GM23338 (cell line): ENCODE results near the gene LRRC4. TPM values are rescaled to one million over a fixed set of nuclear protein-coding genes. Genes with fewer than 3 reads are reported as not detected.

ENCODE experiments used
- ATAC-seq: fragments of 200-7000 bp; cut with Tn5 transposase; 3 replicates; pipeline ENCODE4 v1.9.1; 2020
- DNase-seq: peaks from one replicate; pipeline ENCODE4 v3.0.0-alpha.2; 2015; ENCODE audit warnings: low spot score
- H2AFZ ChIP-seq: fragments of 200-600 bp; sonication (generic); 2 replicates; pipeline ENCODE4 v1.8.0; 2016; ENCODE audit warnings: antibody characterized with exemption, mild to moderate bottlenecking, moderate library complexity
- H3F3A ChIP-seq: fragments of 200-600 bp; sonication (generic); replicated peaks from 2 replicates; pipeline ENCODE4 v1.8.0; 2017; ENCODE audit warnings: antibody characterized with exemption, mixed run types, low read depth
- H3K27ac ChIP-seq: fragments of 200-600 bp; sonication (generic); 2 replicates; pipeline ENCODE4 v1.6.1; 2016; ENCODE audit warnings: low read depth
- H3K27me3 ChIP-seq: fragments of 200-600 bp; sonication (generic); 2 replicates; pipeline ENCODE4 v1.8.0; 2016; ENCODE audit warnings: mild to moderate bottlenecking, mixed run types, moderate library complexity; ENCODE audit not compliant: insufficient read depth
- H3K36me3 ChIP-seq: fragments of 200-600 bp; sonication (generic); 2 replicates; pipeline ENCODE4 v1.8.0; 2016; ENCODE audit warnings: mild to moderate bottlenecking; ENCODE audit not compliant: insufficient read depth
- H3K4me1 ChIP-seq: fragments of 200-600 bp; sonication (generic); 2 replicates; pipeline ENCODE4 v1.8.0; 2016; ENCODE audit warnings: mild to moderate bottlenecking, moderate library complexity; ENCODE audit not compliant: insufficient read depth
- H3K4me2 ChIP-seq: fragments of 200-600 bp; sonication (generic); 2 replicates; pipeline ENCODE4 v1.7.1; 2017; ENCODE audit warnings: mixed run types
- H3K4me3 ChIP-seq: fragments of 200-600 bp; sonication (generic); 2 replicates; pipeline ENCODE4 v1.6.1; 2016; ENCODE audit warnings: mixed run types
- H3K79me2 ChIP-seq: fragments of 200-600 bp; sonication (generic); replicated peaks from 2 replicates; pipeline ENCODE4 v1.8.0; 2017; ENCODE audit warnings: mild to moderate bottlenecking; ENCODE audit not compliant: insufficient read depth
- H3K9me2 ChIP-seq: fragments of 200-600 bp; sonication (generic); 2 replicates; pipeline ENCODE4 v1.8.0; 2017; ENCODE audit not compliant: insufficient read depth
- H4K20me1 ChIP-seq: fragments of 200-600 bp; sonication (generic); replicated peaks from 2 replicates; pipeline ENCODE4 v1.8.0; 2017; ENCODE audit warnings: mild to moderate bottlenecking; ENCODE audit not compliant: insufficient read depth
- H3K27ac Mint-ChIP-seq: 2 replicates; pipeline ENCODE4 v1.8.0; 2020; ENCODE audit warnings: inconsistent platforms, mild to moderate bottlenecking, moderate library complexity, mixed read lengths
- H3K27me3 Mint-ChIP-seq: 3 replicates; pipeline ENCODE4 v1.8.0; 2022; ENCODE audit warnings: low read depth, mild to moderate bottlenecking, moderate library complexity, mixed read lengths, inconsistent platforms; ENCODE audit not compliant: insufficient read depth, poor library complexity
- H3K36me3 Mint-ChIP-seq: 3 replicates; pipeline ENCODE4 v1.8.0; 2021; ENCODE audit warnings: low read depth, mild to moderate bottlenecking, inconsistent platforms, moderate library complexity, mixed read lengths
- H3K4me1 Mint-ChIP-seq: 3 replicates; pipeline ENCODE4 v1.8.0; 2020; ENCODE audit warnings: mild to moderate bottlenecking, inconsistent platforms, mixed read lengths
- H3K4me3 Mint-ChIP-seq: 3 replicates; pipeline ENCODE4 v1.8.0; 2021; ENCODE audit warnings: moderate library complexity, mild to moderate bottlenecking, inconsistent platforms, mixed read lengths
- H3K9me3 Mint-ChIP-seq: 3 replicates; pipeline ENCODE4 v1.8.0; 2020; ENCODE audit warnings: moderate library complexity, mild to moderate bottlenecking, inconsistent platforms, mixed read lengths
- CREB1 ChIP-seq: fragments of 250-450 bp; sonication (Bioruptor Pico); IDR thresholded peaks from 2 replicates; pipeline ENCODE4 v1.5.0; 2020; ENCODE audit warnings: low read depth, mild to moderate bottlenecking, moderate library complexity
- EZH2 ChIP-seq: fragments of 200-600 bp; sonication (generic); IDR thresholded peaks from one replicate; pipeline ENCODE4 v1.8.0; 2017; ENCODE audit warnings: antibody characterized with exemption, mild to moderate bottlenecking, low read depth; ENCODE audit not compliant: unreplicated experiment
- EZH2phosphoT487 ChIP-seq: fragments of 200-600 bp; sonication (generic); IDR thresholded peaks from one replicate; pipeline ENCODE4 v1.8.1; 2018; ENCODE audit warnings: antibody characterized with exemption; ENCODE audit not compliant: unreplicated experiment
- JUNB ChIP-seq: IDR thresholded peaks from one replicate; pipeline ENCODE4 v1.6.1; 2016; ENCODE audit warnings: antibody characterized with exemption; ENCODE audit not compliant: unreplicated experiment
- STAT1 ChIP-seq: IDR thresholded peaks from one replicate; pipeline ENCODE4 v1.6.1; 2016; ENCODE audit warnings: antibody characterized with exemption; ENCODE audit not compliant: unreplicated experiment
- ZNF331 ChIP-seq: fragments of 250-450 bp; sonication (Bioruptor Pico); IDR thresholded peaks from 2 replicates; pipeline ENCODE4 v1.5.0; 2020; ENCODE audit warnings: low read depth, mild to moderate bottlenecking, moderate library complexity
- polyA plus RNA-seq: library from polyadenylated mRNA; unstranded; fragments of >200 nt; fragmentation: Nextera tagmentation; extraction: Ambion mirVana; gene quantifications from 2 replicates; pipeline ENCODE4 v1.2.1, GENCODE V29; 2016
- total RNA-seq: library from RNA; depleted of rRNA; stranded (reverse); fragments of >200 nt; shearing (Covaris generic); gene quantifications from 2 replicates; pipeline ENCODE4 v1.2.3, GENCODE V29; 2014
- TF ChIP-seq, protein P1 (sequence below): IDR thresholded peaks from one replicate; pipeline ENCODE4 v1.6.1; 2018; ENCODE audit warnings: antibody characterized with exemption; ENCODE audit not compliant: unreplicated experiment
- TF ChIP-seq, protein P2 (sequence below): fragments of 250-450 bp; sonication (Bioruptor Pico); IDR thresholded peaks from 2 replicates; pipeline ENCODE4 v1.5.0; 2020; ENCODE audit warnings: mild to moderate bottlenecking, moderate library complexity

The LRRC4 gene
- total and polyA plus RNA-seq, 2 experiments from 2014 or later: 1.9 to 5.2 TPM

- H3K27me3 ChIP-seq: no peaks in the 10 kb centered on the region
- H4K20me1 ChIP-seq: no peaks in the 10 kb centered on the region
- peaks cover 14% of the 10 kb centered on the region for H3K27me3 Mint-ChIP-seq
- H3K27ac ChIP-seq: no peak overlapping the region
- H3K36me3 ChIP-seq: no peaks in the 10 kb centered on the region
- H3K79me2 ChIP-seq: no peaks in the 10 kb centered on the region
- TF ChIP-seq EZH2phosphoT487 (no peak), EZH2 (no peak), STAT1 (no peak), CREB1 (CRISPR knock-in tag) (no peak)
- no peak overlapping the region for H3K4me3 Mint-ChIP-seq
- peaks cover 27% of the 10 kb centered on the region for H3K4me1 Mint-ChIP-seq
- H3K4me3 ChIP-seq: no peak overlapping the region
- H3K27ac Mint-ChIP-seq: no peak overlapping the region
- H3K9me2 ChIP-seq: no peaks in the 10 kb centered on the region
- H2AFZ ChIP-seq: no peak overlapping the region
- no peaks in the 10 kb centered on the region for H3K4me1 ChIP-seq
- H3K9me3 Mint-ChIP-seq: no peaks in the 10 kb centered on the region
- H3K36me3 Mint-ChIP-seq: no peaks in the 10 kb centered on the region; the same call in 1 of the 3 replicates
- H3K4me2 ChIP-seq: no peak overlapping the region
- no peaks in the 10 kb centered on the region for H3F3A ChIP-seq
- no peak for ATAC-seq
- no peak for DNase-seq
Measured at GRCh38 chr7:128074736-128075135, 43.5 kb upstream of the LRRC4 start.

DNA sequence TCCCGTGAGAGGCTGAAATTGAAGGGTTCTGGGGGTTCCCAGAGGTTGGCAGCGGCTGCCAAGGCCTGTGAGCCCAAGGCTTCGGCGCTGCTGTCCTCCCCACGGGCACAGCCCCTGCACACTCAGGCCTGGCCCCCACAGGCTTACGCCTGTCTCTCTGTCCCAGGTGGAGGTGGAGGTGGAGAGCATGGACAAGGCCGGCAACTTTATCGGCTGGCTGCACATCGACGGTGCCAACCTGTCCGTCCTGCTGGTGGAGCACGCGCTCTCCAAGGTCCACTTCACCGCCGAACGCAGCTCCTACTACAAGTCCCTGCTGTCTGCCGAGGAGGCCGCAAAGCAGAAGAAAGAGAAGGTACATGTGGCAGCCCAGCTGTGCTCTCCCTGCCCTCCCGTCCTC lies 43.1 kb upstream of the LRRC4 start:
- Histone ChIP-seq H3K27ac (no peak overlapping the region), H4K20me1 (no peaks in the 10 kb centered on the region), H2AFZ (no peak overlapping the region), H3K4me1 (no peaks in the 10 kb centered on the region), H3K79me2 (no peaks in the 10 kb centered on the region), H3K27me3 (no peaks in the 10 kb centered on the region), H3K9me2 (no peaks in the 10 kb centered on the region), H3K36me3 (no peaks in the 10 kb centered on the region), H3F3A (no peaks in the 10 kb centered on the region), H3K4me2 (no peak overlapping the region), H3K4me3 (no peak overlapping the region)
- Mint-ChIP-seq H3K4me1 (peaks cover 27% of the 10 kb centered on the region), H3K27ac (no peak overlapping the region; the same call in 1 of the 2 replicates), H3K27me3 (peaks cover 14% of the 10 kb centered on the region), H3K4me3 (no peak overlapping the region), H3K36me3 (no peaks in the 10 kb centered on the region; the same call in 1 of the 3 replicates), H3K9me3 (no peaks in the 10 kb centered on the region)
- DNase-seq: no peak
- TF ChIP-seq STAT1 (no peak), JUNB (no peak), EZH2 (no peak), ZNF331 (CRISPR knock-in tag) (no peak), EZH2phosphoT487 (no peak)
- TF ChIP-seq, protein P1, sequence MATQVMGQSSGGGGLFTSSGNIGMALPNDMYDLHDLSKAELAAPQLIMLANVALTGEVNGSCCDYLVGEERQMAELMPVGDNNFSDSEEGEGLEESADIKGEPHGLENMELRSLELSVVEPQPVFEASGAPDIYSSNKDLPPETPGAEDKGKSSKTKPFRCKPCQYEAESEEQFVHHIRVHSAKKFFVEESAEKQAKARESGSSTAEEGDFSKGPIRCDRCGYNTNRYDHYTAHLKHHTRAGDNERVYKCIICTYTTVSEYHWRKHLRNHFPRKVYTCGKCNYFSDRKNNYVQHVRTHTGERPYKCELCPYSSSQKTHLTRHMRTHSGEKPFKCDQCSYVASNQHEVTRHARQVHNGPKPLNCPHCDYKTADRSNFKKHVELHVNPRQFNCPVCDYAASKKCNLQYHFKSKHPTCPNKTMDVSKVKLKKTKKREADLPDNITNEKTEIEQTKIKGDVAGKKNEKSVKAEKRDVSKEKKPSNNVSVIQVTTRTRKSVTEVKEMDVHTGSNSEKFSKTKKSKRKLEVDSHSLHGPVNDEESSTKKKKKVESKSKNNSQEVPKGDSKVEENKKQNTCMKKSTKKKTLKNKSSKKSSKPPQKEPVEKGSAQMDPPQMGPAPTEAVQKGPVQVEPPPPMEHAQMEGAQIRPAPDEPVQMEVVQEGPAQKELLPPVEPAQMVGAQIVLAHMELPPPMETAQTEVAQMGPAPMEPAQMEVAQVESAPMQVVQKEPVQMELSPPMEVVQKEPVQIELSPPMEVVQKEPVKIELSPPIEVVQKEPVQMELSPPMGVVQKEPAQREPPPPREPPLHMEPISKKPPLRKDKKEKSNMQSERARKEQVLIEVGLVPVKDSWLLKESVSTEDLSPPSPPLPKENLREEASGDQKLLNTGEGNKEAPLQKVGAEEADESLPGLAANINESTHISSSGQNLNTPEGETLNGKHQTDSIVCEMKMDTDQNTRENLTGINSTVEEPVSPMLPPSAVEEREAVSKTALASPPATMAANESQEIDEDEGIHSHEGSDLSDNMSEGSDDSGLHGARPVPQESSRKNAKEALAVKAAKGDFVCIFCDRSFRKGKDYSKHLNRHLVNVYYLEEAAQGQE: no peak
- TF ChIP-seq, protein P2, sequence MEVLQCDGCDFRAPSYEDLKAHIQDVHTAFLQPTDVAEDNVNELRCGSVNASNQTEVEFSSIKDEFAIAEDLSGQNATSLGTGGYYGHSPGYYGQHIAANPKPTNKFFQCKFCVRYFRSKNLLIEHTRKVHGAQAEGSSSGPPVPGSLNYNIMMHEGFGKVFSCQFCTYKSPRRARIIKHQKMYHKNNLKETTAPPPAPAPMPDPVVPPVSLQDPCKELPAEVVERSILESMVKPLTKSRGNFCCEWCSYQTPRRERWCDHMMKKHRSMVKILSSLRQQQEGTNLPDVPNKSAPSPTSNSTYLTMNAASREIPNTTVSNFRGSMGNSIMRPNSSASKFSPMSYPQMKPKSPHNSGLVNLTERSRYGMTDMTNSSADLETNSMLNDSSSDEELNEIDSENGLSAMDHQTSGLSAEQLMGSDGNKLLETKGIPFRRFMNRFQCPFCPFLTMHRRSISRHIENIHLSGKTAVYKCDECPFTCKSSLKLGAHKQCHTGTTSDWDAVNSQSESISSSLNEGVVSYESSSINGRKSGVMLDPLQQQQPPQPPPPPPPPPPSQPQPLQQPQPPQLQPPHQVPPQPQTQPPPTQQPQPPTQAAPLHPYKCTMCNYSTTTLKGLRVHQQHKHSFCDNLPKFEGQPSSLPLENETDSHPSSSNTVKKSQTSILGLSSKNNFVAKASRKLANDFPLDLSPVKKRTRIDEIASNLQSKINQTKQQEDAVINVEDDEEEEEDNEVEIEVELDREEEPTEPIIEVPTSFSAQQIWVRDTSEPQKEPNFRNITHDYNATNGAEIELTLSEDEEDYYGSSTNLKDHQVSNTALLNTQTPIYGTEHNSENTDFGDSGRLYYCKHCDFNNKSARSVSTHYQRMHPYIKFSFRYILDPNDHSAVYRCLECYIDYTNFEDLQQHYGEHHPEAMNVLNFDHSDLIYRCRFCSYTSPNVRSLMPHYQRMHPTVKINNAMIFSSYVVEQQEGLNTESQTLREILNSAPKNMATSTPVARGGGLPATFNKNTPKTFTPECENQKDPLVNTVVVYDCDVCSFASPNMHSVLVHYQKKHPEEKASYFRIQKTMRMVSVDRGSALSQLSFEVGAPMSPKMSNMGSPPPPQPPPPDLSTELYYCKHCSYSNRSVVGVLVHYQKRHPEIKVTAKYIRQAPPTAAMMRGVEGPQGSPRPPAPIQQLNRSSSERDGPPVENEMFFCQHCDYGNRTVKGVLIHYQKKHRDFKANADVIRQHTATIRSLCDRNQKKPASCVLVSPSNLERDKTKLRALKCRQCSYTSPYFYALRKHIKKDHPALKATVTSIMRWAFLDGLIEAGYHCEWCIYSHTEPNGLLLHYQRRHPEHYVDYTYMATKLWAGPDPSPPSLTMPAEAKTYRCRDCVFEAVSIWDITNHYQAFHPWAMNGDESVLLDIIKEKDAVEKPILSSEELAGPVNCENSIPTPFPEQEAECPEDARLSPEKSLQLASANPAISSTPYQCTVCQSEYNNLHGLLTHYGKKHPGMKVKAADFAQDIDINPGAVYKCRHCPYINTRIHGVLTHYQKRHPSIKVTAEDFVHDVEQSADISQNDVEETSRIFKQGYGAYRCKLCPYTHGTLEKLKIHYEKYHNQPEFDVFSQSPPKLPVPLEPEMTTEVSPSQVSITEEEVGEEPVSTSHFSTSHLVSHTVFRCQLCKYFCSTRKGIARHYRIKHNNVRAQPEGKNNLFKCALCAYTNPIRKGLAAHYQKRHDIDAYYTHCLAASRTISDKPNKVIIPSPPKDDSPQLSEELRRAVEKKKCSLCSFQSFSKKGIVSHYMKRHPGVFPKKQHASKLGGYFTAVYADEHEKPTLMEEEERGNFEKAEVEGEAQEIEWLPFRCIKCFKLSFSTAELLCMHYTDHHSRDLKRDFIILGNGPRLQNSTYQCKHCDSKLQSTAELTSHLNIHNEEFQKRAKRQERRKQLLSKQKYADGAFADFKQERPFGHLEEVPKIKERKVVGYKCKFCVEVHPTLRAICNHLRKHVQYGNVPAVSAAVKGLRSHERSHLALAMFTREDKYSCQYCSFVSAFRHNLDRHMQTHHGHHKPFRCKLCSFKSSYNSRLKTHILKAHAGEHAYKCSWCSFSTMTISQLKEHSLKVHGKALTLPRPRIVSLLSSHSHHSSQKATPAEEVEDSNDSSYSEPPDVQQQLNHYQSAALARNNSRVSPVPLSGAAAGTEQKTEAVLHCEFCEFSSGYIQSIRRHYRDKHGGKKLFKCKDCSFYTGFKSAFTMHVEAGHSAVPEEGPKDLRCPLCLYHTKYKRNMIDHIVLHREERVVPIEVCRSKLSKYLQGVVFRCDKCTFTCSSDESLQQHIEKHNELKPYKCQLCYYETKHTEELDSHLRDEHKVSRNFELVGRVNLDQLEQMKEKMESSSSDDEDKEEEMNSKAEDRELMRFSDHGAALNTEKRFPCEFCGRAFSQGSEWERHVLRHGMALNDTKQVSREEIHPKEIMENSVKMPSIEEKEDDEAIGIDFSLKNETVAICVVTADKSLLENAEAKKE: no peak
- no peak for ATAC-seq
